ENCODE results near the gene CCDC88B.

CCDC88B gene

DNA sequence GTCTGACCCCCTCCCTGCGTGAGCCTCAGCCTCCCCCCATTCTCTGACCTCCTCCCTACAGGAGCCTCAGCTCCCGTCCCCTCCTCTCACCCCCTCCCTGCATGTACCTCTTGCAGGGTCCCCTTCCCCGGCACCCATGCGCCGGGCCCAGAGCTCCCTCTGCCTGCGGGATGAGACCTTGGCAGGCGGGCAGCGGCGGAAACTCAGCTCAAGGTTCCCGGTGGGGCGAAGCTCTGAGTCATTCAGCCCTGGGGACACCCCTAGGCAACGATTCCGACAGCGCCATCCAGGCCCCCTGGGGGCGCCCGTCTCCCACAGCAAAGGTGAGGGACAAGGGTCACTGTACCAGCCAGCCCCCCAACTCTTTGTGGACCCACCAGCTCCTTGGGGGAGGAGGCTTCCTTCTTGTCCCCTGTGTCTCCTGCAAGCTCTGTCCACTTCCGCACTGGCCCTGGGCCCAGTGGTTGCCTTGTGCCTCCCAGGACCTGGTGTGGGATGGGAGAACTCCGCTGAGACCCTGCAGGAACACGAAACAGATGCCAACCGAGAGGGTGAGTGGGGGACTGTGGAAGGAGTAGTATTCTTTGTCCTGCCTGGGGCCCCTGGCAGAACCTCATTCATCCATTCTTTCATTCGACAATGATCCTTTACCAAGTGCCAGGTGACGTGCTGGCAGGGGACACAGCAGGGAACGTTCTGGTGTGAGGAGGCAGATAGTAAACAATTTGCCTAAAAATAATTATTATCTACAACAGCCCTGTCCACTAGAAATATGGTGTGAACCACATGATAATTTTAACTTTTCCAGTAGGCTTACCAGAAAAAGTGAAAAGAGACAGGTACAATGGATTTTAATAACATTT lies 15.3 kb downstream of the CCDC88B start (continued):
- TF ChIP-seq, protein P1, sequence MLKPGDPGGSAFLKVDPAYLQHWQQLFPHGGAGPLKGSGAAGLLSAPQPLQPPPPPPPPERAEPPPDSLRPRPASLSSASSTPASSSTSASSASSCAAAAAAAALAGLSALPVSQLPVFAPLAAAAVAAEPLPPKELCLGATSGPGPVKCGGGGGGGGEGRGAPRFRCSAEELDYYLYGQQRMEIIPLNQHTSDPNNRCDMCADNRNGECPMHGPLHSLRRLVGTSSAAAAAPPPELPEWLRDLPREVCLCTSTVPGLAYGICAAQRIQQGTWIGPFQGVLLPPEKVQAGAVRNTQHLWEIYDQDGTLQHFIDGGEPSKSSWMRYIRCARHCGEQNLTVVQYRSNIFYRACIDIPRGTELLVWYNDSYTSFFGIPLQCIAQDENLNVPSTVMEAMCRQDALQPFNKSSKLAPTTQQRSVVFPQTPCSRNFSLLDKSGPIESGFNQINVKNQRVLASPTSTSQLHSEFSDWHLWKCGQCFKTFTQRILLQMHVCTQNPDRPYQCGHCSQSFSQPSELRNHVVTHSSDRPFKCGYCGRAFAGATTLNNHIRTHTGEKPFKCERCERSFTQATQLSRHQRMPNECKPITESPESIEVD (tag by site-specific recombination; IDR thresholded peaks at IDR 0.05) = no peak
- TF ChIP-seq HOXD13 (CRISPR knock-in tag; IDR thresholded peaks at IDR 0.05; ENCODE audit: borderline replicate concordance) = no peak
- TF ChIP-seq KLF1 (tag by site-specific recombination; IDR thresholded peaks at IDR 0.05) = no peak
- TF ChIP-seq ZBTB21 (tag by site-specific recombination; IDR thresholded peaks at IDR 0.05) = no peak
- TF ChIP-seq ZNF214 (tag by site-specific recombination; IDR thresholded peaks at IDR 0.05; ENCODE audit: borderline replicate concordance) = no peak
- TF ChIP-seq, protein P2, sequence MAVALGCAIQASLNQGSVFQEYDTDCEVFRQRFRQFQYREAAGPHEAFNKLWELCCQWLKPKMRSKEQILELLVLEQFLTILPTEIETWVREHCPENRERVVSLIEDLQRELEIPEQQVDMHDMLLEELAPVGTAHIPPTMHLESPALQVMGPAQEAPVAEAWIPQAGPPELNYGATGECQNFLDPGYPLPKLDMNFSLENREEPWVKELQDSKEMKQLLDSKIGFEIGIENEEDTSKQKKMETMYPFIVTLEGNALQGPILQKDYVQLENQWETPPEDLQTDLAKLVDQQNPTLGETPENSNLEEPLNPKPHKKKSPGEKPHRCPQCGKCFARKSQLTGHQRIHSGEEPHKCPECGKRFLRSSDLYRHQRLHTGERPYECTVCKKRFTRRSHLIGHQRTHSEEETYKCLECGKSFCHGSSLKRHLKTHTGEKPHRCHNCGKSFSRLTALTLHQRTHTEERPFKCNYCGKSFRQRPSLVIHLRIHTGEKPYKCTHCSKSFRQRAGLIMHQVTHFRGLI (tag by site-specific recombination; IDR thresholded peaks at IDR 0.05) = peak; percentile 13; the same call in 1 of the 2 replicates
- no peak for TF ChIP-seq ZNF768 (tag by site-specific recombination; IDR thresholded peaks at IDR 0.05)
- no peak for TF ChIP-seq ZNF521 (tag by site-specific recombination; IDR thresholded peaks at IDR 0.05)
- no peak for TF ChIP-seq ZNF561 (tag by site-specific recombination; IDR thresholded peaks at IDR 0.05; ENCODE audit: borderline replicate concordance)
- TF ChIP-seq, protein P3, sequence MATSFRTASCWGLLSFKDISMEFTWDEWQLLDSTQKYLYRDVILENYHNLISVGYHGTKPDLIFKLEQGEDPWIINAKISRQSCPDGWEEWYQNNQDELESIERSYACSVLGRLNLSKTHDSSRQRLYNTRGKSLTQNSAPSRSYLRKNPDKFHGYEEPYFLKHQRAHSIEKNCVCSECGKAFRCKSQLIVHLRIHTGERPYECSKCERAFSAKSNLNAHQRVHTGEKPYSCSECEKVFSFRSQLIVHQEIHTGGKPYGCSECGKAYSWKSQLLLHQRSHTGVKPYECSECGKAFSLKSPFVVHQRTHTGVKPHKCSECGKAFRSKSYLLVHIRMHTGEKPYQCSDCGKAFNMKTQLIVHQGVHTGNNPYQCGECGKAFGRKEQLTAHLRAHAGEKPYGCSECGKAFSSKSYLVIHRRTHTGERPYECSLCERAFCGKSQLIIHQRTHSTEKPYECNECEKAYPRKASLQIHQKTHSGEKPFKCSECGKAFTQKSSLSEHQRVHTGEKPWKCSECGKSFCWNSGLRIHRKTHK (tag by site-specific recombination; IDR thresholded peaks at IDR 0.05) = no peak
- no peak for TF ChIP-seq PRDM4 (tag by site-specific recombination; IDR thresholded peaks at IDR 0.05)
- TF ChIP-seq ZNF549 (tag by site-specific recombination; IDR thresholded peaks at IDR 0.05) = no peak
- TF ChIP-seq ZNF19 (tag by site-specific recombination; IDR thresholded peaks at IDR 0.05; ENCODE audit: low read depth) = no peak
- peak; percentile 70 for TF ChIP-seq ZNF654 (tag by site-specific recombination; IDR thresholded peaks at IDR 0.05; ENCODE audit: low read depth)
- no peak for TF ChIP-seq ZNF248 (tag by site-specific recombination; IDR thresholded peaks at IDR 0.05)
- no peak for TF ChIP-seq ZFHX2 (tag by site-specific recombination; conservative IDR thresholded peaks at IDR 0.05)
- no peak for TF ChIP-seq ZNF354C (tag by site-specific recombination; IDR thresholded peaks at IDR 0.05; ENCODE audit: borderline replicate concordance, low read depth)
- TF ChIP-seq ZNF600 (tag by site-specific recombination; IDR thresholded peaks at IDR 0.05) = no peak
- 0 out of 2 replicates have a peak, but pooled peaks have one; percentile 20 for TF ChIP-seq ZXDB (tag by site-specific recombination; IDR thresholded peaks at IDR 0.05)
- TF ChIP-seq GLIS2 (tag by site-specific recombination; IDR thresholded peaks at IDR 0.05) = peak; percentile 94
- no peak for TF ChIP-seq ZNF114 (tag by site-specific recombination; IDR thresholded peaks at IDR 0.05)
- TF ChIP-seq, protein P4, sequence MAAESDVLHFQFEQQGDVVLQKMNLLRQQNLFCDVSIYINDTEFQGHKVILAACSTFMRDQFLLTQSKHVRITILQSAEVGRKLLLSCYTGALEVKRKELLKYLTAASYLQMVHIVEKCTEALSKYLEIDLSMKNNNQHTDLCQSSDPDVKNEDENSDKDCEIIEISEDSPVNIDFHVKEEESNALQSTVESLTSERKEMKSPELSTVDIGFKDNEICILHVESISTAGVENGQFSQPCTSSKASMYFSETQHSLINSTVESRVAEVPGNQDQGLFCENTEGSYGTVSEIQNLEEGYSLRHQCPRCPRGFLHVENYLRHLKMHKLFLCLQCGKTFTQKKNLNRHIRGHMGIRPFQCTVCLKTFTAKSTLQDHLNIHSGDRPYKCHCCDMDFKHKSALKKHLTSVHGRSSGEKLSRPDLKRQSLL (tag by site-specific recombination; IDR thresholded peaks at IDR 0.05) = peak; percentile 68; the same call in 1 of the 2 replicates
- no peak for TF ChIP-seq ZSCAN5A (tag by site-specific recombination; IDR thresholded peaks at IDR 0.05)
- TF ChIP-seq, protein P5, sequence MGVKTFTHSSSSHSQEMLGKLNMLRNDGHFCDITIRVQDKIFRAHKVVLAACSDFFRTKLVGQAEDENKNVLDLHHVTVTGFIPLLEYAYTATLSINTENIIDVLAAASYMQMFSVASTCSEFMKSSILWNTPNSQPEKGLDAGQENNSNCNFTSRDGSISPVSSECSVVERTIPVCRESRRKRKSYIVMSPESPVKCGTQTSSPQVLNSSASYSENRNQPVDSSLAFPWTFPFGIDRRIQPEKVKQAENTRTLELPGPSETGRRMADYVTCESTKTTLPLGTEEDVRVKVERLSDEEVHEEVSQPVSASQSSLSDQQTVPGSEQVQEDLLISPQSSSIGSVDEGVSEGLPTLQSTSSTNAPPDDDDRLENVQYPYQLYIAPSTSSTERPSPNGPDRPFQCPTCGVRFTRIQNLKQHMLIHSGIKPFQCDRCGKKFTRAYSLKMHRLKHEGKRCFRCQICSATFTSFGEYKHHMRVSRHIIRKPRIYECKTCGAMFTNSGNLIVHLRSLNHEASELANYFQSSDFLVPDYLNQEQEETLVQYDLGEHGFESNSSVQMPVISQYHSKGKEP (tag by site-specific recombination; IDR thresholded peaks at IDR 0.05) = 0 out of 2 replicates have a peak, but pooled peaks have one; percentile 35
- TF ChIP-seq, protein P6, sequence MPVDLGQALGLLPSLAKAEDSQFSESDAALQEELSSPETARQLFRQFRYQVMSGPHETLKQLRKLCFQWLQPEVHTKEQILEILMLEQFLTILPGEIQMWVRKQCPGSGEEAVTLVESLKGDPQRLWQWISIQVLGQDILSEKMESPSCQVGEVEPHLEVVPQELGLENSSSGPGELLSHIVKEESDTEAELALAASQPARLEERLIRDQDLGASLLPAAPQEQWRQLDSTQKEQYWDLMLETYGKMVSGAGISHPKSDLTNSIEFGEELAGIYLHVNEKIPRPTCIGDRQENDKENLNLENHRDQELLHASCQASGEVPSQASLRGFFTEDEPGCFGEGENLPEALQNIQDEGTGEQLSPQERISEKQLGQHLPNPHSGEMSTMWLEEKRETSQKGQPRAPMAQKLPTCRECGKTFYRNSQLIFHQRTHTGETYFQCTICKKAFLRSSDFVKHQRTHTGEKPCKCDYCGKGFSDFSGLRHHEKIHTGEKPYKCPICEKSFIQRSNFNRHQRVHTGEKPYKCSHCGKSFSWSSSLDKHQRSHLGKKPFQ (tag by site-specific recombination; IDR thresholded peaks at IDR 0.05) = no peak
